ENCODE data around the gene LILRB5. TPM values are rescaled to one million over a fixed set of nuclear protein-coding genes. Genes with fewer than 3 reads are reported as not detected.
"Not testable (repeated sequence)": the region's sequence is repeated elsewhere in the genome, so short reads cannot be mapped to it uniquely, and the experiment has no call there.

The LILRB5 gene
- total RNA-seq, 1 donor from 2014 or later: 12.3 TPM

GRCh38 chr19:54233941-54234340 is 23.1 kb downstream of the LILRB5 start:
- H3K4me1 ChIP-seq: no peaks in the 10 kb centered on the region
- TF ChIP-seq, protein P1, sequence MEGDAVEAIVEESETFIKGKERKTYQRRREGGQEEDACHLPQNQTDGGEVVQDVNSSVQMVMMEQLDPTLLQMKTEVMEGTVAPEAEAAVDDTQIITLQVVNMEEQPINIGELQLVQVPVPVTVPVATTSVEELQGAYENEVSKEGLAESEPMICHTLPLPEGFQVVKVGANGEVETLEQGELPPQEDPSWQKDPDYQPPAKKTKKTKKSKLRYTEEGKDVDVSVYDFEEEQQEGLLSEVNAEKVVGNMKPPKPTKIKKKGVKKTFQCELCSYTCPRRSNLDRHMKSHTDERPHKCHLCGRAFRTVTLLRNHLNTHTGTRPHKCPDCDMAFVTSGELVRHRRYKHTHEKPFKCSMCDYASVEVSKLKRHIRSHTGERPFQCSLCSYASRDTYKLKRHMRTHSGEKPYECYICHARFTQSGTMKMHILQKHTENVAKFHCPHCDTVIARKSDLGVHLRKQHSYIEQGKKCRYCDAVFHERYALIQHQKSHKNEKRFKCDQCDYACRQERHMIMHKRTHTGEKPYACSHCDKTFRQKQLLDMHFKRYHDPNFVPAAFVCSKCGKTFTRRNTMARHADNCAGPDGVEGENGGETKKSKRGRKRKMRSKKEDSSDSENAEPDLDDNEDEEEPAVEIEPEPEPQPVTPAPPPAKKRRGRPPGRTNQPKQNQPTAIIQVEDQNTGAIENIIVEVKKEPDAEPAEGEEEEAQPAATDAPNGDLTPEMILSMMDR (IDR thresholded peaks at IDR 0.05): no peak
- TF ChIP-seq POLR2A (IDR thresholded peaks at IDR 0.05) (no peak), POLR2AphosphoS5 (IDR thresholded peaks at IDR 0.05; ENCODE audit: insufficient read depth in 1 of 2, low read depth in 1 of 2) (no peak)
- no peak for DNase-seq (ENCODE audit: extremely low spot score in 2 of 2)
- H3K9me3 ChIP-seq: no peaks in the 10 kb centered on the region
- H3K27me3 ChIP-seq: no peaks in the 10 kb centered on the region
- H3K4me3 ChIP-seq: no peak overlapping the region
- intact Hi-C loops (cut with DNase I): no loop called here
- H3K36me3 ChIP-seq: no peaks in the 10 kb centered on the region
- no peak overlapping the region for H3K27ac ChIP-seq

DNA sequence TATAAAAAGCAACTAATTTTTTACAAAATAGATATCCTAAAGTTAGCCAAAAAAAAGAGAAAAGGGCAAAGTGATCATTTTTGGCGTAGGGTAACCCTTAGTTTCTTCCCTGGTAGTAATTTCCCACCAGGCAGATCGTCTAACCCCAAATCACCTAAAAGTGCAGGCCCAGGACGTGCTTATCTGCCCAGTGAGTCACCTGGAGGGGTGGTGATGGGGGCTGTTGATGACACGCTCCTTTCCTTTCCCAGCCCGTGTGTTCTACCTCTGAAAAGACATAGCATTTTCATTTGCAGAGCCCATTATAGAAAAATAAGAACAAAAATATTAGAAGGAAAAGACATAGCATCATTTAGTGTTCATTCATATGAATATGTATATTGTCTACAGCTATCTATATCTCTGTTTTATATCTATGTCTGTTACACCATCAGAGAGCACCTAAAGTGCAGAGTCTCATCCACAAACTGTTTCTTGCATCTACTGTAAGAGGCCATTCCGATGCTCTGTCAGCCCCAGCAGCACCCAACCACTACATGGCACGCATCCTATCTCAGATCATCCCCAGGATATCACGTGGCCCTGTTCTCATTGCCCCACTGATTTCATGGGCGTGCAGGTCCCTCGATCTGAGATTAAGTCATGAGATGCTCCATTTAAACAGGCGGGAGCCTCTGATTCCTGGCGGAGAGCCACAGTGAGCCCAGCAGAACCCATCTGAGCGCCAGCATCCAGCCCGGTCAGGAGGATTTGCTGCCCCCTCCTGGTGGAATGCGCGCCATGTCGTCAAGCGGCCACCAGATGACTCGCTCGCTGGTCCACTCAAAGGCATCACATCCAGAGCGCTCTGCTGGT is 25.8 kb downstream of the LILRB5 start:
- intact Hi-C loops (cut with DNase I): loop anchor here (2.0 kb wide), 1 partner anchor 63 kb away; no protein-coding TSS in a partner anchor
- DNase-seq (ENCODE audit: extremely low spot score in 2 of 2): no peak

DNA sequence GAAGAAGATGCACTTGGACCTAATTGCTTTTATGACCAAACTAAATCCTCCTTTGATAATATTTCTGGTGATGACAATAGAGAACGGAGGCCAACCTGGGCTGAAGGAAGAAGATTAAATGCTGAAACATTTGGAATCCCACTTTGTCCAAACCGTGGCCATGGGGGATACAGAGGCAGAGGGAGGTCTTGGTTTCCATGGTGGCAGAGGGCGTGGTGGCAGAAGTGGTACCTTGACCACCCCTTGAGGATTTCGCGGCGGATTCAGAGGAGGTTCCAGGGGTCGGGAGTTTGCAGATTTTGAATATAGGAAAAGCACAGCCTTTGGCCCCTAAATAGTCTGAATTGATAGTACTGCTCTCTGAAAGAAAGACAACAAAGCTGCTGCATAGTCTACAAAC is 27.0 kb downstream of the LILRB5 start:
- intact Hi-C loops (cut with DNase I): loop anchor here (2.0 kb wide), 1 partner anchor 61 kb away; no protein-coding TSS in a partner anchor
- TF ChIP-seq POLR2A (IDR thresholded peaks at IDR 0.05): no peak
- TF ChIP-seq, protein P1 (IDR thresholded peaks at IDR 0.05): no peak
- no peak for TF ChIP-seq POLR2AphosphoS5 (IDR thresholded peaks at IDR 0.05; ENCODE audit: insufficient read depth in 1 of 2, low read depth in 1 of 2)
- no peaks in the 10 kb centered on the region for H3K36me3 ChIP-seq

More for the DNA sequence above, 25.8 kb downstream of the LILRB5 start:
- Histone ChIP-seq H3K4me3 (no peak overlapping the region), H3K9me3 (no peaks in the 10 kb centered on the region), H3K27ac (no peak overlapping the region), H3K27me3 (no peaks in the 10 kb centered on the region), H3K36me3 (no peaks in the 10 kb centered on the region), H3K4me1 (no peaks in the 10 kb centered on the region)
- peak; percentile 20 to 27 for TF ChIP-seq POLR2AphosphoS5 (IDR thresholded peaks at IDR 0.05; ENCODE audit: insufficient read depth in 1 of 2, low read depth in 1 of 2)
- TF ChIP-seq, protein P1 (IDR thresholded peaks at IDR 0.05): peak; percentile 75 to 87 (median 86)
- no peak for TF ChIP-seq POLR2A (IDR thresholded peaks at IDR 0.05)

DNA sequence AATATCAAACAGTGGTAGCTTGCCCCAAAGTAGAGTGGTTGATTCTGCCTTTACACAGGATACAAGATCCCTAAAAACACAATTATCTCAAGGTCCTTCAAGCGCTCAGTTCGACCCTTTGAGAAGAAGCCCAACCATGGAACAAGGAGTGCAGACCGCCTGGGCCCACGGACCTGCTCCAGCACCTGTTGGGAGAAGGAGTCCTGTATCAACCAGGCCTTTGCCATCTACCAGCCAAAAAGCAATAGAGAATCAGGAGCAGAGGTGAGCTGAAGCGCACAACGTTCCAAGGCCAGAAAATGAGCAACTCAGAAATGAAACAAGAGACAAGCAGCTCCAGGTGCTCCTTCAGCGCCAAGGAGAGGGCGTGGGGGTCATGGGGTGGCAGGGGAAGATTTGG is 27.9 kb downstream of the LILRB5 start:
- H3K4me3 ChIP-seq: no peak overlapping the region
- H3K36me3 ChIP-seq: no peaks in the 10 kb centered on the region
- intact Hi-C loops (cut with DNase I): no loop called here
- no peak for DNase-seq (ENCODE audit: extremely low spot score in 2 of 2)
- H3K27ac ChIP-seq: no peak overlapping the region
- no peak for TF ChIP-seq POLR2A (IDR thresholded peaks at IDR 0.05)
- TF ChIP-seq, protein P1 (IDR thresholded peaks at IDR 0.05): no peak
- no peak for TF ChIP-seq POLR2AphosphoS5 (IDR thresholded peaks at IDR 0.05; ENCODE audit: insufficient read depth in 1 of 2, low read depth in 1 of 2)
- no peaks in the 10 kb centered on the region for H3K27me3 ChIP-seq
- no peaks in the 10 kb centered on the region for H3K9me3 ChIP-seq
- H3K4me1 ChIP-seq: no peaks in the 10 kb centered on the region

More for the DNA sequence above, 27.0 kb downstream of the LILRB5 start:
- Histone ChIP-seq H3K9me3 (no peaks in the 10 kb centered on the region), H3K4me1 (no peaks in the 10 kb centered on the region), H3K27me3 (no peaks in the 10 kb centered on the region), H3K4me3 (no peak overlapping the region), H3K27ac (no peak overlapping the region)
- DNase-seq (ENCODE audit: extremely low spot score in 2 of 2): no peak

DNA sequence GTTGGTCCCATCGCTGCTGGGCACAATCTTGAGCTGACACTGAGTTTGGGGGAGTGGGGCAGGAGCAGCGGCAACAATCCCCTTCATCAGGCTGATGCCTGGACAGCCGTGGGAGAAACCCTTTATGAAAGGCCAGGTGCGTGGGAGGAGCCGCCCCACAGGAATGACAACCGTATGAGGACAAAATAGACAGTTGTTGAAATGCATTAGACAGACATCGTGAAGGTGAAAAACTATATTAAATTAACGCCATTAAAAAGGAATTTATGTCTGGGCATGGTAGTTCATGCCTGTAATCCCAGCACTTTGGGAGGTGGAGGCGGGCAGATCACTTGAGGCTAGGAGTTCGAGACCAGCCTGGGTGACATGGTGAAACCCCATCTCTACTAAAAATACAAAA is 32.5 kb downstream of the LILRB5 start:
- H3K27ac ChIP-seq; H3K9me3 ChIP-seq; H3K27me3 ChIP-seq; H3K4me3 ChIP-seq; intact Hi-C loops (cut with DNase I); H3K36me3 ChIP-seq; DNase-seq (ENCODE audit: extremely low spot score in 2 of 2); H3K4me1 ChIP-seq: not testable (repeated sequence)

DNA sequence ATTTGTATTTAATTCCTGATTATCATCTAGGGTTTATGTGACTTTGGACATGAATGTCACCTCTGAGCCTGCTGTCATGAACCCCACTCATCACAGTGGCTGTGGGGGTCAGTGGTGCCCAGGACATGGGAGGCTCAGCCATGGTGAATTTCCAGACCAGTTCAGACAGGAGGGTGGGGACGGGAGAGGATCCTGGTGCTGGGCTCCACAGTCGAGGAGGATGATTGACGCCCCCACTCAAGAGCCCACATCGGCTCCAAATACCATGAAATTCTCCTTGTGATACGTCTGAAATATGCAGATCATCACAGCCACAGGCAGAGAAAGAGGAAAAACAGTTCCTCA is 33.2 kb downstream of the LILRB5 start:
- intact Hi-C loops (cut with DNase I); H3K27me3 ChIP-seq; DNase-seq (ENCODE audit: extremely low spot score in 2 of 2); H3K36me3 ChIP-seq; H3K27ac ChIP-seq; H3K9me3 ChIP-seq; H3K4me1 ChIP-seq; H3K4me3 ChIP-seq: not testable (repeated sequence)

GRCh38 chr19:54223277-54223936 is 33.7 kb downstream of the LILRB5 start:
- H3K4me1 ChIP-seq; DNase-seq (ENCODE audit: extremely low spot score in 2 of 2); H3K27me3 ChIP-seq; H3K27ac ChIP-seq; intact Hi-C loops (cut with DNase I); H3K4me3 ChIP-seq; H3K9me3 ChIP-seq; H3K36me3 ChIP-seq: not testable (repeated sequence)

DNA sequence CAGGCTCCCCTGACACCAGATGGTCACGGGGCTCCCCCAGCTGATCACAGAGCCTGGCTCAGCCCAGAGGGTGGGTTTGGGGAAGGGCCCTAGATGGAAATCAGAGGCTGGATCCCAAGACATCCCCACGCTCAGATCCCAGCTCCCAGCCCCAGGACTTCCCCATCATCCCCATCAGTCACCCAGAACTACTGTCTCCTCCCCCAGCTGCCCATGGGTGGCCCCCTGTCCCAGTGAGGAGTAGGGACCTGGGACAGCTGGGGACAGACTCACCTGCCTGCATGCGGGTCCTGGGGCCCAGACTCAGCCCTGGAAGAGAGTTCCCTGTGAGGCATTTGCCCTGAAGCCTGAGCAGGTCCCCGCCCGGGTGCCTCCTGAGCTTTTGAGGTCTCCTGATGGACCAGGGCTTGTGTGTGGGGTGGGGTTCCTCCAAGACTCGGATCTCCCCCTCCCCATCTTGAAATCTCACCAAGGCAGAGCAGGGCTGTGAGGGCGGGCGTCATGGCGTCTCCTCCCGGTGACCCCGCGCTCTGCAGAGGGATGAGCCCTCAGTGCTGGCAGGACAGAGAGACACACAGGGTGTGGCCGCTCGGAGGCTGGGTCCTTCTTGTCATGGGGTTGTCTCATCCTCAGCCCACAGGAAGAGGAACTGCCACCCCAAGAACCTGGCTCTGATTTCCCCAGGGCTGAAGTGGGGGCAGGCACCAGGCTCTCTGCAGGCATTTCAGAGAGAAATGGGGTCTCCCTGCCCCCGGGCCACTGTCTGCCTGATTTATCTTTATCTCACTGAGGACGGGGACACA is 34.4 kb downstream of the LILRB5 start, which contains the start of gene LILRB3:
Gene LILRB3 (minus strand): TSS at position 534 of the 803 bp plus-strand sequence. CDS start 31 bp downstream, at position 503.
- DNase-seq (ENCODE audit: extremely low spot score in 2 of 2); H3K27ac ChIP-seq; H3K4me3 ChIP-seq; H3K36me3 ChIP-seq; H3K4me1 ChIP-seq; H3K27me3 ChIP-seq; H3K9me3 ChIP-seq; intact Hi-C loops (cut with DNase I): not testable (repeated sequence)
